ENCODE data around the gene DEFB123.

DNA sequence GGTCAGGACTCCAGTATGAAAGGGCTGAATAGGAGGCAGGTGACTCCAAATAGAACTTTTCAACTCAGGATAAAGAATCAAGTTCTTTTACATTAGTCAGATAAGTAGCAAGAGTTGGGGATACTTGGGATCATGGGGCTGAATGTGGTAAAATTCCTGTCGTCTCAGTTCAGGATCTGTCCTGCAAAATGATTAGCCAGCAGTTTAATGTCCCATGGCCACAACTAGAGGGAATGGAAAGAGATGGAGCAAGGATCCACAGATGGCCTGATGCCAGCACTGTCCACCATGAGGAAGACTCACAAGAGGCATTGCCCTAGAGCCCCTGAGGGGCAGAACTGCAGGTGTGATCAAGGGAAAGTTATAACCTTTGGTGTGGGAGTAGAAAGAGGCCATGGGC lies 36.5 kb upstream of the DEFB123 start:
- no peak for TF ChIP-seq GATA3 (IDR thresholded peaks at IDR 0.05; ENCODE audit: low read depth, low read length)
- no peak for TF ChIP-seq GATA2 (IDR thresholded peaks at IDR 0.05; ENCODE audit: low read depth, low read length)

All from SH-SY5Y (cell line).